SK-N-SH (cell line): ENCODE data around the gene ZNF578.

ENCODE experiments used
- CTCF ChIP-seq: fragments of 200-600 bp; sonication (generic); IDR thresholded peaks from 2 replicates; pipeline ENCODE4 v1.6.1; 2017; ENCODE audit warnings: antibody characterized with exemption, mild to moderate bottlenecking, moderate library complexity
- EP300 ChIP-seq, 2 experiments: IDR thresholded peaks; 2 replicates each; pipeline versions ENCODE4 v1.4.0 to v1.6.1; 2012; ENCODE audit warnings: borderline replicate concordance in 1 of 2, low read depth in 1 of 2, low read length in 1 of 2
- EZH2phosphoT487 ChIP-seq: fragments of 200-600 bp; sonication (generic); IDR thresholded peaks from 2 replicates; pipeline ENCODE4 v1.6.1; 2017; ENCODE audit warnings: low read depth, mixed run types, mild to moderate bottlenecking, antibody characterized with exemption, moderate library complexity, borderline replicate concordance
- FOXM1 ChIP-seq: IDR thresholded peaks from 2 replicates; pipeline ENCODE4 v1.4.0; 2012; ENCODE audit warnings: low read depth, mild to moderate bottlenecking
- MXI1 ChIP-seq: IDR thresholded peaks from 2 replicates; pipeline ENCODE4 v1.6.1; 2012; ENCODE audit warnings: mild to moderate bottlenecking, low read depth, low read length, improper control_type of control experiment
- NRF1 ChIP-seq: IDR thresholded peaks from 2 replicates; pipeline ENCODE4 v1.6.1; 2012; ENCODE audit warnings: low read depth, mild to moderate bottlenecking, low read length
- POLR2AphosphoS5 ChIP-seq: IDR thresholded peaks from 2 replicates; pipeline ENCODE4 v1.6.1; 2012; ENCODE audit warnings: low read depth, low read length
- RCOR1 ChIP-seq: fragments of 150-350 bp; IDR thresholded peaks from 2 replicates; pipeline ENCODE4 v1.6.1; 2017; ENCODE audit warnings: antibody characterized with exemption, low read length
- REST ChIP-seq: IDR thresholded peaks from 2 replicates; pipeline ENCODE4 v1.6.1; 2012; ENCODE audit warnings: mild to moderate bottlenecking, low read depth, low read length, moderate library complexity
- TAF1 ChIP-seq: IDR thresholded peaks from 2 replicates; pipeline ENCODE4 v1.6.1; 2012; ENCODE audit warnings: low read depth, mild to moderate bottlenecking, low read length, moderate library complexity, borderline replicate concordance
- TCF12 ChIP-seq: IDR thresholded peaks from 2 replicates; pipeline ENCODE4 v1.4.0; 2012
- YY1 ChIP-seq: IDR thresholded peaks from 2 replicates; pipeline ENCODE4 v1.4.0; 2012; ENCODE audit warnings: low read depth, mild to moderate bottlenecking

- TF ChIP-seq FOXM1 (no peak), EP300 (IDR thresholded peaks at IDR 0.05; ENCODE audit: borderline replicate concordance in 1 of 2, low read depth in 1 of 2, low read length in 1 of 2) (no peak), CTCF (no peak), TAF1 (no peak), NRF1 (no peak), TCF12 (no peak), MXI1 (no peak), YY1 (no peak), RCOR1 (no peak), REST (no peak), POLR2AphosphoS5 (no peak), EZH2phosphoT487 (no peak)
Measured at GRCh38 chr19:52554216-52554971, 101.0 kb downstream of the ZNF578 start.
